Breast epithelium (tissue), 3 donors: Measurements from ENCODE around the gene PAPPA.

Source experiments
- POLR2A ChIP-seq: fragments of 450-650 bp; IDR thresholded peaks from one replicate; pipeline ENCODE4 v1.6.1; 2016; ENCODE audit warnings: antibody characterized with exemption, mild to moderate bottlenecking, moderate library complexity
- POLR2AphosphoS5 ChIP-seq, 3 donors: sonication (generic); formaldehyde crosslinking; IDR thresholded peaks; one replicate each; pipeline ENCODE4 v1.6.1; 2017; ENCODE audit warnings: antibody characterized with exemption in 3 of 3
- TF ChIP-seq, protein P1 (sequence below), 3 donors: fragments of 450-650 bp; IDR thresholded peaks; one replicate each; pipeline ENCODE4 v1.5.1; 2016 to 2017; ENCODE audit warnings: antibody characterized with exemption in 3 of 3, mild to moderate bottlenecking in 3 of 3, moderate library complexity in 3 of 3

DNA sequence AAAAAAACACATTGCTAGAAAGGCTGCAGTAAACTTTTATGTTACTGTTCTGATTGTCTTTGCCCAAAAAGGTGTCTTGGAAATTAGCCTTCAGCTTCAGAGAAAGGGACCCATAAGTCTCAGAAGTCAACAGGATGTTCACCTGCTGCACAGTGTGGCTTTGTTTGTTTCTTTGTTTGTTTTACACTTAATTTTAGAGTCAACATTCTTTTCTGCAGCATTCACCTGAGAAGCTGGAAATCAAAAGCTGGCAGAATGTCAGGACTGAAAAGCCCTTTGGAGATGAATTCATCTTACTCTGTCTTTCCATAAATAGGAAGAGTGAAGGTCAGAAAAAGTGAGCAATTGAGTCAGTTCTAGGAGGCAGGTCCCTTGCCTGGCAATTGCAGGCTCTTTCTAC, 170.0 kb downstream of the PAPPA start:
- TF ChIP-seq, protein P1, sequence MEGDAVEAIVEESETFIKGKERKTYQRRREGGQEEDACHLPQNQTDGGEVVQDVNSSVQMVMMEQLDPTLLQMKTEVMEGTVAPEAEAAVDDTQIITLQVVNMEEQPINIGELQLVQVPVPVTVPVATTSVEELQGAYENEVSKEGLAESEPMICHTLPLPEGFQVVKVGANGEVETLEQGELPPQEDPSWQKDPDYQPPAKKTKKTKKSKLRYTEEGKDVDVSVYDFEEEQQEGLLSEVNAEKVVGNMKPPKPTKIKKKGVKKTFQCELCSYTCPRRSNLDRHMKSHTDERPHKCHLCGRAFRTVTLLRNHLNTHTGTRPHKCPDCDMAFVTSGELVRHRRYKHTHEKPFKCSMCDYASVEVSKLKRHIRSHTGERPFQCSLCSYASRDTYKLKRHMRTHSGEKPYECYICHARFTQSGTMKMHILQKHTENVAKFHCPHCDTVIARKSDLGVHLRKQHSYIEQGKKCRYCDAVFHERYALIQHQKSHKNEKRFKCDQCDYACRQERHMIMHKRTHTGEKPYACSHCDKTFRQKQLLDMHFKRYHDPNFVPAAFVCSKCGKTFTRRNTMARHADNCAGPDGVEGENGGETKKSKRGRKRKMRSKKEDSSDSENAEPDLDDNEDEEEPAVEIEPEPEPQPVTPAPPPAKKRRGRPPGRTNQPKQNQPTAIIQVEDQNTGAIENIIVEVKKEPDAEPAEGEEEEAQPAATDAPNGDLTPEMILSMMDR (IDR thresholded peaks at IDR 0.05), result no peak
- no peak for TF ChIP-seq POLR2AphosphoS5 (IDR thresholded peaks at IDR 0.05)
- TF ChIP-seq POLR2A, result no peak
